PC-3 (cell line): Measurements from ENCODE around the gene PASK. TPM values are rescaled to one million over a fixed set of nuclear protein-coding genes. Genes with fewer than 3 reads are reported as not detected.

ENCODE experiments used
- ATAC-seq: fragments of 200-7000 bp; cut with Tn5 transposase; 2 replicates; pipeline ENCODE4 v1.9.1; 2020; ENCODE audit warnings: mild to moderate bottlenecking, moderate library complexity
- BruUV-seq: library from RNA; stranded (reverse); fragments of 400-500 nt; replicated peaks from 2 replicates; lab custom pipeline; 2021; lab: Mats Ljungman, UMichigan
- CTCF ChIA-PET: fragments of 300-600 bp; sonication (Branson Sonifier 250); formaldehyde crosslinking; loops from one replicate; lab custom pipeline; 2022; ENCODE audit warnings: antibody characterized with exemption; lab: Charles Lee
- POLR2A ChIA-PET: fragments of 300-600 bp; sonication (Branson Sonifier 250); formaldehyde crosslinking; loops from one replicate; lab custom pipeline; 2022; ENCODE audit warnings: antibody characterized with exemption; ENCODE audit not compliant: unreplicated experiment; lab: Charles Lee
- DNase-seq: peaks from one replicate; pipeline ENCODE4 v3.0.0-alpha.2; 2015
- H2AFZ ChIP-seq: fragments of 300-600 bp; sonication (generic); 2 replicates; pipeline ENCODE4 v1.6.0; 2016; ENCODE audit warnings: antibody characterized with exemption, low read length
- H3F3A ChIP-seq: fragments of 300-600 bp; sonication (generic); one replicate; pipeline ENCODE4 v1.6.0; 2017; ENCODE audit warnings: antibody characterized with exemption, low read length, control low read depth, mild to moderate bottlenecking; ENCODE audit not compliant: unreplicated experiment
- H3K27ac ChIP-seq: fragments of 300-600 bp; sonication (generic); 2 replicates; pipeline ENCODE4 v1.5.1; 2016; ENCODE audit warnings: mild to moderate bottlenecking, low read length
- H3K27me3 ChIP-seq: fragments of 300-600 bp; sonication (generic); 2 replicates; pipeline ENCODE4 v1.6.1; 2016; ENCODE audit warnings: low read length, mixed read lengths
- H3K36me3 ChIP-seq: fragments of 300-600 bp; sonication (generic); 2 replicates; pipeline ENCODE4 v1.6.1; 2016; ENCODE audit warnings: low read depth, mixed run types, low read length, mixed read lengths
- H3K4me1 ChIP-seq: fragments of 300-600 bp; sonication (generic); 2 replicates; pipeline ENCODE4 v1.5.1; 2016; ENCODE audit warnings: low read length; ENCODE audit not compliant: insufficient read depth
- H3K4me2 ChIP-seq: fragments of 300-600 bp; sonication (generic); 2 replicates; pipeline ENCODE4 v1.6.0; 2016; ENCODE audit warnings: low read length
- H3K4me3 ChIP-seq: fragments of 300-600 bp; sonication (generic); 2 replicates; pipeline ENCODE4 v1.5.1; 2016; ENCODE audit warnings: mild to moderate bottlenecking, low read length, mixed read lengths
- H3K79me2 ChIP-seq: fragments of 300-600 bp; sonication (generic); 2 replicates; pipeline ENCODE4 v1.6.1; 2017; ENCODE audit warnings: low read length, mixed read lengths
- H3K9ac ChIP-seq: fragments of 300-600 bp; sonication (generic); 2 replicates; pipeline ENCODE4 v1.6.0; 2016; ENCODE audit warnings: mild to moderate bottlenecking, low read length
- H3K9me2 ChIP-seq: fragments of 300-600 bp; sonication (generic); replicated peaks from 2 replicates; pipeline ENCODE4 v1.6.1; 2016; ENCODE audit warnings: mixed run types, low read length, mixed read lengths
- H3K9me3 ChIP-seq: fragments of 300-600 bp; sonication (generic); 2 replicates; pipeline ENCODE4 v1.6.1; 2016; ENCODE audit warnings: low read length, mixed read lengths
- H4K20me1 ChIP-seq: fragments of 300-600 bp; sonication (generic); 2 replicates; pipeline ENCODE4 v1.6.1; 2016; ENCODE audit warnings: low read length, mixed read lengths
- CTCF ChIP-seq: fragments of 300-600 bp; sonication (generic); conservative IDR thresholded peaks from 2 replicates; pipeline ENCODE4 v1.5.1; 2017; ENCODE audit warnings: antibody characterized with exemption, low read depth, mild to moderate bottlenecking, low read length
- EZH2 ChIP-seq: fragments of 300-600 bp; sonication (generic); IDR thresholded peaks from one replicate; pipeline ENCODE4 v1.6.1; 2017; ENCODE audit warnings: antibody characterized with exemption, mild to moderate bottlenecking, low read length; ENCODE audit not compliant: unreplicated experiment
- EZH2phosphoT487 ChIP-seq: fragments of 300-600 bp; sonication (generic); IDR thresholded peaks from 2 replicates; pipeline ENCODE4 v1.6.1; 2018; ENCODE audit warnings: mild to moderate bottlenecking, antibody characterized with exemption, low read length, borderline replicate concordance
- intact Hi-C: fragments of 100-400 bp; cut with micrococcal nuclease; formaldehyde crosslinking; loops from 2 replicates; pipeline ENCODE4 v1.9.0; 2023
- total RNA-seq: library from RNA; depleted of rRNA; stranded (reverse); fragments of >200 nt; gene quantifications from 2 replicates; pipeline ENCODE4 v1.2.3, GENCODE V29; 2014

Gene PASK
- total RNA-seq, 1 experiment from 2014 or later: 4.1 TPM

DNA sequence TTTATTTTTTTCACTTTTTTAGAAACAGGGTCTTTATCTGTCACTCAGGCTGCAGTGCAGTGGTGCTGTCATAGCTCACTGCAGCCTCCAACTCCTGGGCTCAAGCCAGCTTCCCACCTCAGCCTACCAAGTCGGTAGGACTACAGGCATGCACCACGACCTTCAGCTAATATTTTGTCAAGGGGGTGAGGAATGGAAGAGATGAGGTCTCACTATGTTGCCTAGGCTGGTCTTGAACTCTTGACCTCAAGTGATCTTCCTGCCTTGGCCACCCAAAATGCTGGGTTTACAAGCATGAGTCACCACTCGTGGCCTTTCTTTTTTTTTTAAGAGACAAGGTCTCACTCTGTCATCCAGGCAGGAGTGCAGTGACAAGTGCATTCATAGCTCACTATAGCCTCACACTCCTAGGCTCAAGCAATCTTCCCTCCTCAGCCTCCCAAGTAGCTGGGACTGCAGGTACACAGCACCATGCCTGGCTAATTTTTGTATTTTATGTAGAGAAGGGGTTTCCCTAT lies 14.4 kb upstream of the PASK start:
- BruUV-seq: no TSS peak

GRCh38 chr2:241161646-241162281 lies 12.5 kb upstream of the PASK start:
- intact Hi-C loops: no loop called here
- DNase-seq (no peak), ATAC-seq (no peak)
- Histone ChIP-seq H2AFZ (no peak overlapping the region), H3K9me2 (no peaks in the 10 kb centered on the region), H3K4me1 (no peaks in the 10 kb centered on the region), H3K36me3 (no peaks in the 10 kb centered on the region), H3K9me3 (no peaks in the 10 kb centered on the region), H3K9ac (no peak overlapping the region), H3K4me2 (no peak overlapping the region), H3F3A (no peaks in the 10 kb centered on the region), H3K79me2 (no peaks in the 10 kb centered on the region), H3K27ac (no peak overlapping the region), H3K27me3 (no peaks in the 10 kb centered on the region), H3K4me3 (no peak overlapping the region), H4K20me1 (no peaks in the 10 kb centered on the region)
- BruUV-seq: no TSS peak
- POLR2A ChIA-PET: no interaction called here
- TF ChIP-seq EZH2: no peak
- TF ChIP-seq CTCF: no peak
- TF ChIP-seq EZH2phosphoT487: no peak
- CTCF ChIA-PET: no interaction called here

More for the DNA sequence above, 14.4 kb upstream of the PASK start:
- Histone ChIP-seq H2AFZ (no peak overlapping the region), H3K9me3 (no peaks in the 10 kb centered on the region), H3F3A (no peaks in the 10 kb centered on the region), H3K9ac (no peak overlapping the region), H3K4me1 (no peaks in the 10 kb centered on the region), H3K9me2 (no peaks in the 10 kb centered on the region), H3K79me2 (no peaks in the 10 kb centered on the region), H3K4me3 (no peak overlapping the region), H3K27me3 (no peaks in the 10 kb centered on the region), H3K4me2 (no peak overlapping the region), H4K20me1 (no peaks in the 10 kb centered on the region), H3K27ac (no peak overlapping the region), H3K36me3 (no peaks in the 10 kb centered on the region)
- CTCF ChIA-PET: no interaction called here
- intact Hi-C loops: no loop called here
- DNase-seq: no peak
- POLR2A ChIA-PET: no interaction called here
- TF ChIP-seq CTCF (no peak), EZH2 (no peak), EZH2phosphoT487 (no peak)
- ATAC-seq: no peak

GRCh38 chr2:241160318-241160717 lies 11.0 kb upstream of the PASK start:
- Histone ChIP-seq H3F3A (no peaks in the 10 kb centered on the region), H3K79me2 (no peaks in the 10 kb centered on the region), H3K4me2 (no peak overlapping the region), H2AFZ (no peak overlapping the region), H3K9me2 (no peaks in the 10 kb centered on the region), H3K4me3 (no peak overlapping the region), H3K27ac (no peak overlapping the region), H3K9me3 (no peaks in the 10 kb centered on the region), H4K20me1 (no peaks in the 10 kb centered on the region), H3K4me1 (no peaks in the 10 kb centered on the region), H3K36me3 (no peaks in the 10 kb centered on the region), H3K27me3 (no peaks in the 10 kb centered on the region), H3K9ac (no peak overlapping the region)
- ATAC-seq (no peak), DNase-seq (no peak)
- no TSS peak for BruUV-seq
- TF ChIP-seq EZH2phosphoT487 (no peak), EZH2 (no peak), CTCF (no peak)
- ChIA-PET POLR2A (no interaction called here), CTCF (no interaction called here)
- intact Hi-C loops: no loop called here
